IPS-NIHi11 (cell line): ENCODE data around the gene PCGF6.

Source experiments
- DNase-seq: peaks from one replicate; pipeline ENCODE4 v3.0.0; 2012; ENCODE audit warnings: mixed read lengths, low spot score

The PCGF6 gene

DNA sequence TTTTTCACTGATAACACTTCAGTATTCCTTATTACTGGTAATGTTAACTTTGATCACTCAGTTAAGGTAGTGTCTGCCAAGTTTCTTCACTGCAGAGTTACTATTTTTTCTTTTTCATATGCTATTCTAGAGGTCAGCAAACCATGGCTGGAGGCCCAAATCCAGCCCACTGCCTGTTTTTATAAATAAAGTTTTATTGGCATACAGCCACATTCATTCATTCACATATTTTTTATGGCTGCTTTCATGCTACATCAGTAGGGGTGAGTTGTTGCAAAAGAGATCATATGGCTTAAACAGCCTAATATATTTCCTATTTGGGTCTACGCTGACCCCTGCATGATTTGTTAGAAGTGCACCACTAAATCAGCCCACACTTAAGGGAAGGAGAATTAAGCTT lies 94.3 kb downstream of the PCGF6 start:
- DNase-seq, result no peak

DNA sequence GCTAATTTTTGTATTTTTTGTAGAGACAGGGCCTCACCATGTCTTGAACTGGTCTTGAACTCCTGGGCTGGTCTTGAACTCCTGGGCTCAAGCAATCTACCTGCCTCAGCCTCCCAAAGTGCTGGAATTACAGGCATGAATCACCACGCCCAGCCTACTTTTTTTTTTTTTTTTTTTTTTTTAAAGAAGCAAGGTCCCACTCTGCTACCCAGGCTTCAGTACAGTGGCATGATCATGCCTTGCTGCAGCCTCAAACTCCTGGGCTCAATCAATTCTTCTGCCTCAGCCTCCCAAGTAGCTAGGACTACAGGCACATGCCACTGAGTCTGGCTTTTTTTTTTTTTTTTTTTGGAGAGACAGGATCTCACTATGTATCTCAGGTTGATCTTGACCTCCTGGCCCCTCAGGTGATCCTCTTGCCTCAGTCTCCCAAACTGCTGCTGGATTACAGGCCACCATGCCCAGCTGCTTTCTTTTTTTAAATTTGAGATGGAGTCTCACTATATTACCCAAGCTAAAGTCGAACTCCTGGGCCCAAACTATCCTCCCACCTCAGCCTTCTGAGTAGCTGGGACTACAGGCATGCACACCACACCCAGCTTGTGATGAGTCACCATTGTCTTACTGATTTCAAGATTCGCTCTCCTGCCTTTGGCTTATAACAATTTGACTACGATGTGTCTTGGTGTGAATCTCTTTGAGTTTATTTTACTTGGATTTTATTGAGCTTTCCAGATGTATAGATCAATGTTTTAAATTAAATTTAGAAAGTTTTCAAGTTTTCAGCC lies 96.2 kb downstream of the PCGF6 start:
- DNase-seq, result no peak

DNA sequence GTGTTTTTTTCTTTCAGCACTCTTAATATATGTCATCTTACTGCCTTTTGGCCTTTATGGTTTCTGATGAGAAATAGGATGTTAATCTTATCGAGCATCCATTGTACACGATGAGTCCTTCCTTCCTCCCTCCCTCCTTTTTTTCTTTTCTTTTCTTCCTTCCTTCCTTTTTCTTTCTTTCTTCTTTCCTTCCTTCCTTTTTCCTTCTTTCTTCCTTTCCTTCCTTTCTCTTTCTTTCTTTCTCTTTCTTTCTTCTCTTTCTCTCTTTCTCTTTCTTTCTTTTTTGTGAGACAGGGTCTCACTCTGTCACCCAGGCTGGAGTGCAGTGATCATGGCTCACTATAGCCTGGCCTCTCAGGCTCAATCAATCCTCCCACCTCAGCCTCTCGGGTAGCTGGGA lies 96.8 kb downstream of the PCGF6 start:
- DNase-seq, result no peak
